ENCODE results near the gene TAX1BP1. TPM values are rescaled to one million over a fixed set of nuclear protein-coding genes. Genes with fewer than 3 reads are reported as not detected.

The TAX1BP1 gene
- total RNA-seq, 5 donors from 2014 or later (not counting 1 experiment from before 2014, with no cell fraction given) = 80.2 to 118 (median 90.2) TPM

DNA sequence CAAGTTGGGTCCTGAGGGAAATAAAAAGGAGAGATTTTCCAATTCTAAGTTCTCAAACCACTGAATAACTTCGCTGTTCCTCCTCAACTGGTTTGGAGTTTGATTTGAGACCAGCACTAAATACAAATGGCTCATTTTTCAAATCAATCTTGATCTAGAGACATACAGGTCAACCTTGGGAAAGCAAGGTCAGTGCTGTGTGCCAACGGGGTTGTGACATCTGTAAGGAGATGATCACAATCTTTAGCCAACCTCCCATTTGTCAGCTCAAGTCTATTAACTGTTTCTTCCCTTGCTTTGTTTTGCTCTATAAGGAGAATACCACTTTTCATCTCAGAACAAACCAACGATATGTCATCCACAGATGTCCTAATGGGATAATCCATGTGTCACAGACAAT, 131.1 kb downstream of the TAX1BP1 start:
- CTCF ChIA-PET = no interaction called here
- Histone ChIP-seq H3K4me1 (ENCODE audit: control insufficient read depth in 1 of 2, extremely low read depth in 1 of 2, insufficient read depth in 2 of 2, low read length in 2 of 2) (peaks cover 0 to 9% of the 10 kb centered on the region in 2 experiments), H3K36me3 (ENCODE audit: control insufficient read depth in 2 of 2, extremely low read depth in 1 of 2, insufficient read depth in 1 of 2, low read length in 1 of 2) (no peaks in the 10 kb centered on the region), H3K4me3 (ENCODE audit: control insufficient read depth in 1 of 2, extremely low read depth in 1 of 2, low read length in 1 of 2) (no peak overlapping the region), H3K27ac (ENCODE audit: low read length) (no peak overlapping the region), H3K9me3 (no peaks in the 10 kb centered on the region), H3K27me3 (replicated peaks in 1 of 2; ENCODE audit: control insufficient read depth in 2 of 2, extremely low read depth in 1 of 2, insufficient read depth in 2 of 2, low read length in 1 of 2) (no peaks in the 10 kb centered on the region)
- DNase-seq = no peak
- Mint-ChIP-seq H3K9me3 (no peaks in the 10 kb centered on the region), H3K27me3 (no peaks in the 10 kb centered on the region), H3K36me3 (peaks cover 33% of the 10 kb centered on the region), H3K4me1 (peaks cover 0 to 6% (median 3%) of the 10 kb centered on the region in 3 donors), H3K27ac (no peak overlapping the region), H3K4me3 (no peak overlapping the region)
- no CpG with 5 or more reads among the region's 3 CpGs for WGBS (ENCODE audit: insufficient coverage)
- POLR2A ChIA-PET = no interaction called here
- no peak for ATAC-seq (replicated peaks in 1 of 4)

DNA sequence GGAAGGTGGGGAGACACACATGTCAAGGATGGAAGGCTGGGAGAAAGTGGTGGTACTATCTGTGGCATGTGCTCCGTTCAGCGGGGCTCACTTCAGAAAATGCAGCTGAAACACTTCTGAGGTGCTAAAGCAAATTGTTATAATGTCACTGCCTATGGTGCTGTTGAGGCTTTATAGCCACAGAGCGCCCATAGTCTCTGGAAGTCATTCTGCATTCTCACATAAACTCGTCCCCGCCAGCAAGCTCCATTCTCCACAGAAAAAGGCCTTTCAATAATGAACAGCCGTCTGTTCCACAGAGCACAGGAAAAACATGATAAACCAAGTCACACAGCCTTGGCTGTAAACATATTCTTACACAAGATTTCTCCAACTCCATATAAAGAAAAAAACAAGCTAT, 131.9 kb downstream of the TAX1BP1 start:
- ChIA-PET CTCF (no interaction called here), POLR2A (no interaction called here)
- H3K9me3 ChIP-seq = no peaks in the 10 kb centered on the region
- H3K4me3 Mint-ChIP-seq = no peak overlapping the region
- H3K4me3 ChIP-seq (ENCODE audit: control insufficient read depth in 1 of 2, extremely low read depth in 1 of 2, low read length in 1 of 2) = no peak overlapping the region
- H3K27ac ChIP-seq (ENCODE audit: low read length) = no peak overlapping the region
- H3K9me3 Mint-ChIP-seq = no peaks in the 10 kb centered on the region
- peaks cover 0 to 7% of the 10 kb centered on the region in 2 experiments for H3K4me1 ChIP-seq (ENCODE audit: control insufficient read depth in 1 of 2, extremely low read depth in 1 of 2, insufficient read depth in 2 of 2, low read length in 2 of 2)
- H3K36me3 Mint-ChIP-seq = peaks cover 33% of the 10 kb centered on the region
- no peaks in the 10 kb centered on the region for H3K27me3 Mint-ChIP-seq
- peaks cover 0 to 3% (median 0%) of the 10 kb centered on the region in 3 donors for H3K4me1 Mint-ChIP-seq
- WGBS (ENCODE audit: insufficient coverage) = 93% methylated on average over 4 of the region's 6 CpGs
- no peak overlapping the region for H3K27ac Mint-ChIP-seq
- no peaks in the 10 kb centered on the region for H3K27me3 ChIP-seq (replicated peaks in 1 of 2; ENCODE audit: control insufficient read depth in 2 of 2, extremely low read depth in 1 of 2, insufficient read depth in 2 of 2, low read length in 1 of 2)
- no peak for ATAC-seq (replicated peaks in 1 of 4)
- H3K36me3 ChIP-seq (ENCODE audit: control insufficient read depth in 2 of 2, extremely low read depth in 1 of 2, insufficient read depth in 1 of 2, low read length in 1 of 2) = no peaks in the 10 kb centered on the region
- no peak for DNase-seq

DNA sequence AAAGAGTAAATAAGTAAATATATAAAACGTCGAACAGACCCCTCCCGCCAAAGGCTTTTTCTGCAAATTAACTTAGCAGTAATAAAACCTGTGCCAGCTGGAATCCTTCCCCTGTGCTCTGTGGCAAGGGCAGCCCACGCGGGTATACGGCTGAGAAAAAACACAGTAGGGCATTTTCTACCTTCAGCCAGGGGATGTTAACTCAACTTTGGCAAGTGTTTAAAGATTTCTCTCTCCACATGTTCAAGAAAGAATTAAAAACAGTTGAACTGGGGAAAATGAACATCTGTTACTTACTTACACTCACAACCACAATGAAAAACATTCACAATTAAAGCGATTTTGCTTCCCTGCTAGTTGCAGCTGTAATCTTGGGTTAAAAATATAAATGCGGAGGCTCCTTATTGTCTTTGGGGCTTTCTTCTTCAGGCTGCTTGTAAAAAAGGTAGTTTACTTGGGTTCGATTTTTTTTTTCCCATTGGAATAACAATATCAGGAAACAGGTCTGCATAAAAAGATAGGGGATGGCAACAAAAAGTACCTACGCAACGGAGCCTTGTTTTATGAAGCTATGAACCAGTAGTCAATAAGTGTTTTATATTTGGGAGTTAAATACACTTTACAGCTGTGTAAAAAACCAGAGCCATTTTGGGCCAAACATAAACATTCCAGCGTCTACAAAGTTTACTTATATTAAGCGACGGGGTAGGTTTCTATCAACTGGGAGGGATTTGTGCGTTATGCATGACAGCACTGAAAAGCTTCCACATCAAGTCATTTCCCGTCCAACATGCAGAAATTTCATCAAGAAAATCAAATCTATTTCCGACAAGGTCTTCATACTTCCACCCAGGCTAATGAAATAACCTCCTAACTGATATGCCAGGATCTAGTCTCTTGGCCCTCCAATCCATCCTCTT, 132.7 kb downstream of the TAX1BP1 start:
- H3K9me3 ChIP-seq = no peaks in the 10 kb centered on the region
- Mint-ChIP-seq H3K27me3 (no peaks in the 10 kb centered on the region), H3K36me3 (peaks cover 32% of the 10 kb centered on the region), H3K4me1 (no peaks in the 10 kb centered on the region), H3K27ac (no peak overlapping the region), H3K9me3 (no peaks in the 10 kb centered on the region), H3K4me3 (no peak overlapping the region)
- no peaks in the 10 kb centered on the region for H3K36me3 ChIP-seq (ENCODE audit: control insufficient read depth in 2 of 2, extremely low read depth in 1 of 2, insufficient read depth in 1 of 2, low read length in 1 of 2)
- DNase-seq (no peak), ATAC-seq (replicated peaks in 1 of 4) (no peak)
- H3K27ac ChIP-seq (ENCODE audit: low read length) = no peak overlapping the region
- 87% methylated on average over 5 of the region's 17 CpGs for WGBS (ENCODE audit: insufficient coverage)
- no peak overlapping the region for H3K4me3 ChIP-seq (ENCODE audit: control insufficient read depth in 1 of 2, extremely low read depth in 1 of 2, low read length in 1 of 2)
- H3K27me3 ChIP-seq (replicated peaks in 1 of 2; ENCODE audit: control insufficient read depth in 2 of 2, extremely low read depth in 1 of 2, insufficient read depth in 2 of 2, low read length in 1 of 2) = no peaks in the 10 kb centered on the region
- CTCF ChIA-PET = interaction anchor here (0.6 to 0.7 kb wide), 3 partner anchors 48 to 227 kb away, joined by 3 to 4 read pairs (median 3); no protein-coding TSS in a partner anchor
- POLR2A ChIA-PET = no interaction called here
- peaks cover 0 to 2% of the 10 kb centered on the region in 2 experiments for H3K4me1 ChIP-seq (ENCODE audit: control insufficient read depth in 1 of 2, extremely low read depth in 1 of 2, insufficient read depth in 2 of 2, low read length in 2 of 2)

DNA sequence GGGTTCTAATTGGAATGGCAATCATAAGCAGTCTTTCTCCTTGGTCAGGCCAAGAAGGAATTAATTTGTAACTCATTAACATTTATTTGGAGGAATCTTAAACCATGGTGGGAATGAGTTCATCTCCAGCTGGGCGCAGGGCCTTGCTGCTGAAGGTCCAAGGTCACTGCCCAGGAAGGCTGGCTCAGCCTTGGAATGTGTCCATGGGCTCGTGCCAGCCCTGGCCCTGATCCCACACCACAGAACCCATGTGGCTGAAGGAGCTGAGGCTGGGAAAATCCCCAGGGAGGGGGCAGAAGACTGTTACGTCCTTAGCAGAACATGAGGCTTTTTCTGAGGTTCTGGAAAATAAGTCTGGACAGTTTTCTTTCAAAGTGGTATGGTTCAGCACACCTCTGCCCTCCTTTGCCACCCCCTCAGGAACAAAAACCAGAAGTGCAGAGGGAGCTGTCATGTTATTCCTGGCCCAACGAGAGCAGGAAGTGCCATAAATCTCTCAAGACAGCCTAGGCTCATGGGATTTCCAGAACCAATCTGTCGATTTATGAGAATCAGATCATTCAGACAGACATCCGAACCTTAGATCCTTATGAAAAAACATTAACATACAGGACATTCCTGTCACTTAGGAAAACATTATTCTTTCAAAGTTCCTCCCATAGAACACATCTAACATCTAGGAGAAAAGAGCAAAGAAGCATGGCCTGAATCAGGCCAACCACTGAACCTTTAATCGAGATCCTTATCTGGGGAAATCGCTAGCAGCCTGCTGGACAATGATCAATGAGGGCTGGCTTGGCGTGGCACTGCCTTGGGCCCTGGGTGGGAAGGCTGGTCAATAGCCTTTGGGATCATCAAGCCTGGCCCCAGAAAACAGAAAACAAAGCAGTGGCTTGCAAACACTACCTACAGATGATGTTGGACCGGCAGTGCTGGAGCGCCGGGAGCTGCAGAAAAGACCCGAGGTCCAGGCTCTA, 134.3 kb downstream of the TAX1BP1 start:
- Histone ChIP-seq H3K27ac (ENCODE audit: low read length) (no peak overlapping the region), H3K27me3 (replicated peaks in 1 of 2; ENCODE audit: control insufficient read depth in 2 of 2, extremely low read depth in 1 of 2, insufficient read depth in 2 of 2, low read length in 1 of 2) (no peaks in the 10 kb centered on the region), H3K4me3 (ENCODE audit: control insufficient read depth in 1 of 2, extremely low read depth in 1 of 2, low read length in 1 of 2) (no peak overlapping the region), H3K36me3 (ENCODE audit: control insufficient read depth in 2 of 2, extremely low read depth in 1 of 2, insufficient read depth in 1 of 2, low read length in 1 of 2) (no peaks in the 10 kb centered on the region), H3K9me3 (no peaks in the 10 kb centered on the region), H3K4me1 (ENCODE audit: control insufficient read depth in 1 of 2, extremely low read depth in 1 of 2, insufficient read depth in 2 of 2, low read length in 2 of 2) (no peaks in the 10 kb centered on the region)
- ATAC-seq (replicated peaks in 1 of 4) (no peak), DNase-seq (no peak)
- POLR2A ChIA-PET = no interaction called here
- WGBS (ENCODE audit: insufficient coverage) = 90% methylated on average over 6 of the region's 13 CpGs
- H3K4me3 Mint-ChIP-seq = no peak overlapping the region
- H3K9me3 Mint-ChIP-seq = no peaks in the 10 kb centered on the region
- no peak overlapping the region for H3K27ac Mint-ChIP-seq
- no peaks in the 10 kb centered on the region for H3K27me3 Mint-ChIP-seq
- H3K4me1 Mint-ChIP-seq = no peaks in the 10 kb centered on the region
- CTCF ChIA-PET = interaction anchor here in 1 of 2 donors (0.6 kb wide), 1 partner anchor 251 kb away, joined by 4 read pairs; no protein-coding TSS in a partner anchor
- peaks cover 18% of the 10 kb centered on the region for H3K36me3 Mint-ChIP-seq

DNA sequence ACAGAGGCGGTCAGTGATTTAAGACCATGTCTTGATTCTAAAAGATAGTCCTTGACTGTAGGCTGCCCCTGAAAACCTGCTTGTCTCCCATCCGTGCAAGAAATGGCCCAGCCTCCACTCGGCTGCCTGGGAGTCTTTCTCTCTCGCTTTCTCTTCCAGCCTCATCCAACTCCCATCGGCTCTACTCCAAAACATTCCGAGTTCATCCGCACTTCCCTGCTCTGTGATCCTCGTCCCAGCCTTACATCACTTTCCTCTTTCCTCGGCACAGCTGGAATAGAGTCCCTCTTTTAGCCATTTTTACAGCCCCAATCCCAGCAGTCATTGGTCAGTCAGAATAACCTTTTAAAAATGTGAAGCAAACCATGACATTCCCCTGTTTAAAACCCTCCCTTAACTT, 135.1 kb downstream of the TAX1BP1 start:
- 93% methylated on average over 9 of the region's 9 CpGs for WGBS (ENCODE audit: insufficient coverage)
- ChIA-PET POLR2A (no interaction called here), CTCF (interaction anchor here in 1 of 2 donors (0.6 kb wide), 1 partner anchor 250 kb away, joined by 4 read pairs; no protein-coding TSS in a partner anchor)
- no peaks in the 10 kb centered on the region for H3K27me3 ChIP-seq (replicated peaks in 1 of 2; ENCODE audit: control insufficient read depth in 2 of 2, extremely low read depth in 1 of 2, insufficient read depth in 2 of 2, low read length in 1 of 2)
- no peak overlapping the region for H3K4me3 Mint-ChIP-seq
- no peak for DNase-seq
- H3K36me3 ChIP-seq (ENCODE audit: control insufficient read depth in 2 of 2, extremely low read depth in 1 of 2, insufficient read depth in 1 of 2, low read length in 1 of 2) = no peaks in the 10 kb centered on the region
- H3K9me3 Mint-ChIP-seq = no peaks in the 10 kb centered on the region
- H3K27ac ChIP-seq (ENCODE audit: low read length) = no peak overlapping the region
- peaks cover 16% of the 10 kb centered on the region for H3K36me3 Mint-ChIP-seq
- H3K4me1 ChIP-seq (ENCODE audit: control insufficient read depth in 1 of 2, extremely low read depth in 1 of 2, insufficient read depth in 2 of 2, low read length in 2 of 2) = no peaks in the 10 kb centered on the region
- H3K4me1 Mint-ChIP-seq = no peaks in the 10 kb centered on the region
- no peak for ATAC-seq (replicated peaks in 1 of 4)
- no peaks in the 10 kb centered on the region for H3K9me3 ChIP-seq
- H3K4me3 ChIP-seq (ENCODE audit: control insufficient read depth in 1 of 2, extremely low read depth in 1 of 2, low read length in 1 of 2) = no peak overlapping the region
- H3K27ac Mint-ChIP-seq = no peak overlapping the region
- no peaks in the 10 kb centered on the region for H3K27me3 Mint-ChIP-seq

DNA sequence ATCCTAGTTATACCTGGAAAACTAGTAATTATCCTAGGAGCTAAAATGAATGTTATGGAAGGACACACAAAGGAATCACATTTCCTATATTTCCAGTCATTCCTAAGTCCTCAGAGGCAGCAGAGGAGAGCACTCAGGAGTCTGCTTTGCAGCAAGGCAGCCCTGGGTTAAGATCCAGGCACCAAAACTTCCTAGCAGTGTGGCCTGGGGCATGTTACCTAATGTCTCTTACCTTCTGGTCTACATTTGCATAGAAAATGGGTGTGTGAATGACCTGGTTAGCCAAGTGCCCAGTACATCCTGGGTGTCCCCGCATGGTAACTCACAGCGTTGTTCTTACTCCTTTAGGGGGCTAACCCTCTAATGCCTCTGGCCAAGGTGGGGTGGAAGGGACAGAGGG, 135.9 kb downstream of the TAX1BP1 start:
- H3K27me3 ChIP-seq (replicated peaks in 1 of 2; ENCODE audit: control insufficient read depth in 2 of 2, extremely low read depth in 1 of 2, insufficient read depth in 2 of 2, low read length in 1 of 2) = no peaks in the 10 kb centered on the region
- Mint-ChIP-seq H3K4me3 (no peak overlapping the region), H3K4me1 (no peaks in the 10 kb centered on the region), H3K36me3 (peaks cover 13% of the 10 kb centered on the region), H3K27ac (no peak overlapping the region), H3K27me3 (no peaks in the 10 kb centered on the region), H3K9me3 (no peaks in the 10 kb centered on the region)
- ChIA-PET POLR2A (no interaction called here), CTCF (no interaction called here)
- H3K4me3 ChIP-seq (ENCODE audit: control insufficient read depth in 1 of 2, extremely low read depth in 1 of 2, low read length in 1 of 2) = no peak overlapping the region
- no peaks in the 10 kb centered on the region for H3K9me3 ChIP-seq
- ATAC-seq (replicated peaks in 1 of 4) (no peak), DNase-seq (no peak)
- no CpG with 5 or more reads among the region's 2 CpGs for WGBS (ENCODE audit: insufficient coverage)
- H3K27ac ChIP-seq (ENCODE audit: low read length) = no peak overlapping the region
- H3K36me3 ChIP-seq (ENCODE audit: control insufficient read depth in 2 of 2, extremely low read depth in 1 of 2, insufficient read depth in 1 of 2, low read length in 1 of 2) = no peaks in the 10 kb centered on the region
- H3K4me1 ChIP-seq (ENCODE audit: control insufficient read depth in 1 of 2, extremely low read depth in 1 of 2, insufficient read depth in 2 of 2, low read length in 2 of 2) = no peaks in the 10 kb centered on the region
